HepG2 (cell line): Measurements from ENCODE around the gene MYH7B. TPM values are rescaled to one million over a fixed set of nuclear protein-coding genes. Genes with fewer than 3 reads are reported as not detected.

Source experiments
- ATF3 ChIP-seq: sonication (generic); formaldehyde crosslinking; IDR thresholded peaks from 2 replicates; pipeline ENCODE4 v1.4.0; 2020; ENCODE audit warnings: missing genetic modification reagents
- ATF7 ChIP-seq, 2 experiments: fragments of 450-650 bp in 1 of 2; sonication (generic) in 1 of 2; formaldehyde crosslinking in 1 of 2; IDR thresholded peaks; 2 replicates each; pipeline versions ENCODE4 v1.4.0 to v1.6.1; 2016 to 2020; ENCODE audit warnings: antibody characterized with exemption in 1 of 2, mild to moderate bottlenecking in 1 of 2, missing genetic modification reagents in 1 of 2
- DZIP1 ChIP-seq: sonication (generic); formaldehyde crosslinking; IDR thresholded peaks from 2 replicates; pipeline ENCODE4 v1.5.0; 2020; ENCODE audit warnings: mild to moderate bottlenecking, missing genetic modification reagents
- JUND ChIP-seq: sonication (generic); formaldehyde crosslinking; IDR thresholded peaks from 2 replicates; pipeline ENCODE4 v1.8.0; 2022; ENCODE audit warnings: mild to moderate bottlenecking, missing genetic modification reagents
- MEIS2 ChIP-seq: sonication (generic); formaldehyde crosslinking; IDR thresholded peaks from 2 replicates; pipeline ENCODE4 v1.9.0; 2021; ENCODE audit warnings: mild to moderate bottlenecking, missing genetic modification reagents
- MYPOP ChIP-seq: sonication (generic); formaldehyde crosslinking; IDR thresholded peaks from 2 replicates; pipeline ENCODE4 v1.8.1; 2023; ENCODE audit warnings: mild to moderate bottlenecking, moderate library complexity, missing genetic modification reagents
- NONO ChIP-seq, 2 experiments: fragments of 450-650 bp in 1 of 2; sonication (generic) in 1 of 2; formaldehyde crosslinking in 1 of 2; IDR thresholded peaks in 1 of 2; conservative IDR thresholded peaks in 1 of 2; 2 replicates each; pipeline versions ENCODE4 v1.6.1 to v1.8.0; 2017 to 2022; ENCODE audit warnings: mild to moderate bottlenecking in 1 of 2, missing genetic modification reagents in 1 of 2, moderate library complexity in 1 of 2
- POLR2G ChIP-seq: fragments of 200-400 bp; formaldehyde crosslinking; IDR thresholded peaks from 2 replicates; pipeline ENCODE4 v1.6.1; 2018; ENCODE audit warnings: mild to moderate bottlenecking, low read depth, low read length, moderate library complexity
- SALL1 ChIP-seq: sonication (generic); formaldehyde crosslinking; IDR thresholded peaks from 2 replicates; pipeline ENCODE4 v1.8.0; 2022; ENCODE audit warnings: mild to moderate bottlenecking, missing genetic modification reagents
- TEAD3 ChIP-seq: optimal IDR thresholded peaks from 2 replicates; pipeline ENCODE3; 2016; ENCODE audit warnings: borderline replicate concordance
- THRA ChIP-seq: sonication (generic); formaldehyde crosslinking; IDR thresholded peaks from 2 replicates; pipeline ENCODE4 v1.4.0; 2020; ENCODE audit warnings: missing genetic modification reagents, borderline replicate concordance
- ZBTB42 ChIP-seq: sonication (generic); formaldehyde crosslinking; IDR thresholded peaks from 2 replicates; pipeline ENCODE4 v1.5.0; 2020; ENCODE audit warnings: mild to moderate bottlenecking, missing genetic modification reagents
- ZC3H13 ChIP-seq: sonication (generic); formaldehyde crosslinking; IDR thresholded peaks from 2 replicates; pipeline ENCODE4 v1.8.1; 2023; ENCODE audit warnings: mild to moderate bottlenecking, missing genetic modification reagents, moderate library complexity
- ZNF263 ChIP-seq: sonication (generic); formaldehyde crosslinking; IDR thresholded peaks from 2 replicates; pipeline ENCODE4 v1.4.0; 2020; ENCODE audit warnings: missing genetic modification reagents
- ZNF30 ChIP-seq: sonication (generic); formaldehyde crosslinking; IDR thresholded peaks from 2 replicates; pipeline ENCODE4 v1.5.0; 2020; ENCODE audit warnings: mild to moderate bottlenecking, missing genetic modification reagents
- ZNF563 ChIP-seq: sonication (generic); formaldehyde crosslinking; IDR thresholded peaks from 2 replicates; pipeline ENCODE4 v1.8.0; 2022; ENCODE audit warnings: mild to moderate bottlenecking, moderate library complexity, missing genetic modification reagents
- ZNF577 ChIP-seq: sonication (generic); formaldehyde crosslinking; IDR thresholded peaks from 2 replicates; pipeline ENCODE4 v1.4.0; 2020; ENCODE audit warnings: mild to moderate bottlenecking, low read depth, missing genetic modification reagents, borderline replicate concordance
- ZNF629 ChIP-seq: sonication (generic); formaldehyde crosslinking; conservative IDR thresholded peaks from 2 replicates; pipeline ENCODE4 v1.5.0; 2020; ENCODE audit warnings: missing genetic modification reagents
- polyA plus RNA-seq, 8 experiments: library from polyadenylated mRNA; depleted of rRNA in 3 of 8; stranded (reverse) in 7 of 8; unstranded in 1 of 8; fragments of >200 nt; fragmentation: Illumina TruSeq in 4 of 8; extraction: Trizol in 4 of 8; gene quantifications; 2 replicates each; pipeline versions ENCODE4 v1.2.1 to v1.2.3, GENCODE V29; 2011 to 2016; ENCODE audit warnings: low read depth in 4 of 8, missing spikeins in 1 of 8, mixed read lengths in 1 of 8; ENCODE audit not compliant: insufficient read depth in 1 of 8
- total RNA-seq, 5 experiments: library from RNA; depleted of rRNA; stranded (reverse); fragments of >200 nt; fragmentation: Illumina TruSeq; extraction: Trizol; gene quantifications; 2 replicates each; pipeline ENCODE4 v1.2.3, GENCODE V29; 2016; ENCODE audit warnings: low read depth in 1 of 5
- TF ChIP-seq, protein P1 (sequence below): sonication (generic); formaldehyde crosslinking; IDR thresholded peaks from 2 replicates; pipeline ENCODE4 v1.4.0; 2020; ENCODE audit warnings: missing genetic modification reagents

The MYH7B gene
- total and polyA plus RNA-seq, 2 of the 13 experiments (the other 11 are each of a cell fraction or from before 2014, with no cell fraction given), result 0.05 to 0.20 TPM

DNA sequence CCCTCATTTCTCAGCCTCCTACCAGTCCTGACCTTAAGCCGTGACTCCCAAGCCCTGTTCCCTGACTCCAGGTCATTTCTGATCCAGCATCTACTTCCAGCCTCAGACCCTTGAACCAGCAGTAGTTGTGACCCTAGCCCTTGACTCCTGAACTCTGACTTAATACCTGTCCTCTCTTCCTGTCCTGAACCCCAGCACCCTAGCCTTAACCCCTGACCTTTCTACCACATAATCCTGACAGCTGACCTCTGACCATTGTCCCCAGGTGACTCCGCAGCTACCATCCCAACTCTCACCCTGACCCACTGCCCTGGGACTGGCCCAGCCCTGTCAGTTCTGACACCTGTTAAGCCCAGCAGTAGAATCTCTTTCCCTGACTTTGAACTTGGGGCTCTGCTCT lies 42.1 kb downstream of the MYH7B start (continued):
- TF ChIP-seq DZIP1 (CRISPR knock-in tag), result no peak
- TF ChIP-seq JUND (CRISPR knock-in tag), result no peak
- TF ChIP-seq, protein P1, sequence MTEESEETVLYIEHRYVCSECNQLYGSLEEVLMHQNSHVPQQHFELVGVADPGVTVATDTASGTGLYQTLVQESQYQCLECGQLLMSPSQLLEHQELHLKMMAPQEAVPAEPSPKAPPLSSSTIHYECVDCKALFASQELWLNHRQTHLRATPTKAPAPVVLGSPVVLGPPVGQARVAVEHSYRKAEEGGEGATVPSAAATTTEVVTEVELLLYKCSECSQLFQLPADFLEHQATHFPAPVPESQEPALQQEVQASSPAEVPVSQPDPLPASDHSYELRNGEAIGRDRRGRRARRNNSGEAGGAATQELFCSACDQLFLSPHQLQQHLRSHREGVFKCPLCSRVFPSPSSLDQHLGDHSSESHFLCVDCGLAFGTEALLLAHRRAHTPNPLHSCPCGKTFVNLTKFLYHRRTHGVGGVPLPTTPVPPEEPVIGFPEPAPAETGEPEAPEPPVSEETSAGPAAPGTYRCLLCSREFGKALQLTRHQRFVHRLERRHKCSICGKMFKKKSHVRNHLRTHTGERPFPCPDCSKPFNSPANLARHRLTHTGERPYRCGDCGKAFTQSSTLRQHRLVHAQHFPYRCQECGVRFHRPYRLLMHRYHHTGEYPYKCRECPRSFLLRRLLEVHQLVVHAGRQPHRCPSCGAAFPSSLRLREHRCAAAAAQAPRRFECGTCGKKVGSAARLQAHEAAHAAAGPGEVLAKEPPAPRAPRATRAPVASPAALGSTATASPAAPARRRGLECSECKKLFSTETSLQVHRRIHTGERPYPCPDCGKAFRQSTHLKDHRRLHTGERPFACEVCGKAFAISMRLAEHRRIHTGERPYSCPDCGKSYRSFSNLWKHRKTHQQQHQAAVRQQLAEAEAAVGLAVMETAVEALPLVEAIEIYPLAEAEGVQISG (CRISPR knock-in tag), result 0 out of 2 replicates have a peak, but pooled peaks have one; percentile 8
- TF ChIP-seq ATF7 (IDR thresholded peaks at IDR 0.05), result no peak
- TF ChIP-seq ATF7 (CRISPR knock-in tag; IDR thresholded peaks at IDR 0.05), result no peak
- no peak for TF ChIP-seq ATF3 (CRISPR knock-in tag)
- TF ChIP-seq ZBTB42 (CRISPR knock-in tag), result no peak
- TF ChIP-seq ZNF563, result peak; percentile 59; the same call in 1 of the 2 replicates
- TF ChIP-seq ZNF577 (CRISPR knock-in tag), result no peak
- no peak for TF ChIP-seq NONO (IDR thresholded peaks at IDR 0.05)
- peak; percentile 33; the same call in 1 of the 2 replicates for TF ChIP-seq NONO (CRISPR knock-in tag; conservative IDR thresholded peaks at IDR 0.05)
- TF ChIP-seq MYPOP (CRISPR knock-in tag), result no peak
- no peak for TF ChIP-seq TEAD3 (CRISPR knock-in tag)
- no peak for TF ChIP-seq MEIS2 (CRISPR knock-in tag)
- TF ChIP-seq ZNF629 (CRISPR knock-in tag), result no peak
- peak; percentile 85; the same call in 1 of the 2 replicates for TF ChIP-seq THRA (CRISPR knock-in tag)
- 0 out of 2 replicates have a peak, but pooled peaks have one; percentile 28 for TF ChIP-seq ZNF263
- peak; percentile 77; the same call in 1 of the 2 replicates for TF ChIP-seq ZC3H13 (CRISPR knock-in tag)
- TF ChIP-seq ZNF30 (CRISPR knock-in tag), result no peak
- peak; percentile 34; the same call in 1 of the 2 replicates for TF ChIP-seq POLR2G
- TF ChIP-seq SALL1 (CRISPR knock-in tag), result no peak
